Endothelial cell (in vitro differentiated cells): Measurements from ENCODE around the gene ANGPTL7. TPM values are rescaled to one million over a fixed set of nuclear protein-coding genes. Genes with fewer than 3 reads are reported as not detected.

ENCODE experiments used
- DNase-seq: peaks from one replicate; pipeline ENCODE4 v3.0.0; 2021; ENCODE audit warnings: low spot score
- H3K27ac Mint-ChIP-seq: one replicate; pipeline ENCODE4 v1.8.0; 2021; ENCODE audit warnings: mixed read lengths, inconsistent platforms; ENCODE audit not compliant: unreplicated experiment
- H3K27me3 Mint-ChIP-seq: one replicate; pipeline ENCODE4 v1.8.0; 2021; ENCODE audit warnings: mild to moderate bottlenecking, moderate library complexity, mixed read lengths, inconsistent platforms; ENCODE audit not compliant: unreplicated experiment
- H3K36me3 Mint-ChIP-seq: one replicate; pipeline ENCODE4 v1.8.0; 2021; ENCODE audit warnings: mild to moderate bottlenecking, low read depth, mixed read lengths, inconsistent platforms; ENCODE audit not compliant: unreplicated experiment
- H3K4me1 Mint-ChIP-seq: one replicate; pipeline ENCODE4 v1.8.0; 2021; ENCODE audit warnings: mild to moderate bottlenecking, mixed read lengths, inconsistent platforms; ENCODE audit not compliant: unreplicated experiment
- H3K4me3 Mint-ChIP-seq: one replicate; pipeline ENCODE4 v1.8.0; 2021; ENCODE audit warnings: mild to moderate bottlenecking, mixed read lengths, inconsistent platforms; ENCODE audit not compliant: unreplicated experiment
- H3K9me3 Mint-ChIP-seq: one replicate; pipeline ENCODE4 v1.8.0; 2021; ENCODE audit warnings: mixed read lengths, inconsistent platforms; ENCODE audit not compliant: unreplicated experiment
- CTCF ChIP-seq: fragments of 200-600 bp; sonication (generic); IDR thresholded peaks from one replicate; pipeline ENCODE4 v1.5.0; 2021; ENCODE audit warnings: antibody characterized with exemption; ENCODE audit not compliant: unreplicated experiment
- total RNA-seq: library from RNA; stranded (reverse); fragmentation: NEBNext Ultra II Directional; extraction: Animal tissue kit (Norgen Biotek cat#: 25700); gene quantifications from one replicate; pipeline ENCODE4 v1.2.1, GENCODE V29; 2021; ENCODE audit not compliant: unreplicated experiment

The ANGPTL7 gene
- total RNA-seq, 1 donor from 2014 or later: not detected

- Mint-ChIP-seq H3K4me1 (no peaks in the 10 kb centered on the region), H3K4me3 (no peak overlapping the region), H3K27me3 (no peaks in the 10 kb centered on the region), H3K9me3 (no peaks in the 10 kb centered on the region), H3K27ac (no peak overlapping the region), H3K36me3 (peaks cover 30% of the 10 kb centered on the region)
- TF ChIP-seq CTCF: no peak
- no peak for DNase-seq
These were observed 56.1 kb downstream of the ANGPTL7 start for GRCh38 chr1:11245248-11245647.

Other genes starting within 250 kb of the ANGPTL7 start
- 161 TPM for gene TARDBP, start 176.7 kb upstream of the ANGPTL7 start, total RNA-seq
- gene MASP2, start 142.1 kb upstream of the ANGPTL7 start, total RNA-seq: not detected
- gene SRM, start 129.3 kb upstream of the ANGPTL7 start, total RNA-seq: 51.0 TPM
- gene EXOSC10, start 89.5 kb upstream of the ANGPTL7 start, total RNA-seq: 80.6 TPM
- 61.9 TPM for gene MTOR, start 73.2 kb downstream of the ANGPTL7 start, total RNA-seq
- gene UBIAD1, start 83.8 kb downstream of the ANGPTL7 start, total RNA-seq: 16.5 TPM